HEK293 (cell line): Measurements from ENCODE around the gene COL15A1.

Source experiments
- CTCF ChIP-seq: fragments of 450-650 bp; formaldehyde crosslinking; IDR thresholded peaks from 2 replicates; pipeline ENCODE4 v1.5.1; 2016; ENCODE audit warnings: missing biosample characterization, missing genetic modification characterization
- GLI4 ChIP-seq: fragments of 450-650 bp; formaldehyde crosslinking; IDR thresholded peaks from 2 replicates; pipeline ENCODE4 v1.5.1; 2016; ENCODE audit warnings: missing biosample characterization, missing genetic modification characterization
- OVOL3 ChIP-seq: fragments of 450-650 bp; formaldehyde crosslinking; IDR thresholded peaks from 2 replicates; pipeline ENCODE4 v1.5.1; 2016; ENCODE audit warnings: missing biosample characterization, missing genetic modification characterization
- PRDM1 ChIP-seq: fragments of 450-650 bp; formaldehyde crosslinking; IDR thresholded peaks from 2 replicates; pipeline ENCODE4; 2016; ENCODE audit warnings: missing biosample characterization, missing genetic modification characterization
- ZNF174 ChIP-seq: fragments of 450-650 bp; formaldehyde crosslinking; IDR thresholded peaks from 2 replicates; pipeline ENCODE4 v1.5.0; 2017; ENCODE audit warnings: missing biosample characterization, mild to moderate bottlenecking, missing genetic modification characterization
- ZNF544 ChIP-seq: fragments of 450-650 bp; formaldehyde crosslinking; IDR thresholded peaks from 2 replicates; pipeline ENCODE4 v1.5.0; 2017; ENCODE audit warnings: missing biosample characterization, missing genetic modification characterization
- ZSCAN18 ChIP-seq: fragments of 450-650 bp; formaldehyde crosslinking; IDR thresholded peaks from 2 replicates; pipeline ENCODE4 v1.5.1; 2016; ENCODE audit warnings: missing biosample characterization, missing genetic modification characterization
- TF ChIP-seq, protein P1 (sequence below): fragments of 450-650 bp; formaldehyde crosslinking; IDR thresholded peaks from 2 replicates; pipeline ENCODE4 v1.5.1; 2016; ENCODE audit warnings: missing biosample characterization, missing genetic modification characterization

GRCh38 chr9:98949565-98949964 is 5.9 kb downstream of the COL15A1 start:
- TF ChIP-seq CTCF (tag by site-specific recombination) (no peak), ZNF174 (tag by site-specific recombination) (no peak), GLI4 (tag by site-specific recombination) (no peak), OVOL3 (tag by site-specific recombination) (no peak), PRDM1 (no peak), ZSCAN18 (tag by site-specific recombination) (no peak), ZNF544 (tag by site-specific recombination) (no peak)
- TF ChIP-seq, protein P1, sequence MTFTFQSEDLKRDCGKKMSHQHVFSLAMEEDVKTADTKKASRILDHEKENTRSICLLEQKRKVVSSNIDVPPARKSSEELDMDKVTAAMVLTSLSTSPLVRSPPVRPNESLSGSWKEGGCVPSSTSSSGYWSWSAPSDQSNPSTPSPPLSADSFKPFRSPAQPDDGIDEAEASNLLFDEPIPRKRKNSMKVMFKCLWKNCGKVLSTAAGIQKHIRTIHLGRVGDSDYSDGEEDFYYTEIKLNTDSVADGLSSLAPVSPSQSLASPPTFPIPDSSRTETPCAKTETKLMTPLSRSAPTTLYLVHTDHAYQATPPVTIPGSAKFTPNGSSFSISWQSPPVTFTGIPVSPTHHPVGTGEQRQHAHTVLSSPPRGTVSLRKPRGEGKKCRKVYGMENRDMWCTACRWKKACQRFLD (tag by site-specific recombination) = no peak
